GM12865 (cell line): Measurements from ENCODE around the gene TGM3.

Experiments
- DNase-seq: peaks from one replicate; pipeline ENCODE4 v3.0.0; 2010; ENCODE audit warnings: low read depth
- H3K4me3 ChIP-seq: 2 replicates; pipeline ENCODE4 v1.5.1; 2011; ENCODE audit warnings: mild to moderate bottlenecking, low read depth, low read length, control low read depth
- TF ChIP-seq, protein P1 (sequence below): IDR thresholded peaks from 2 replicates; pipeline ENCODE4 v1.5.1; 2011; ENCODE audit warnings: low read length, control low read depth, low read depth, inconsistent platforms; ENCODE audit not compliant: insufficient read depth; ENCODE audit errors: missing control alignments

The TGM3 gene

DNA sequence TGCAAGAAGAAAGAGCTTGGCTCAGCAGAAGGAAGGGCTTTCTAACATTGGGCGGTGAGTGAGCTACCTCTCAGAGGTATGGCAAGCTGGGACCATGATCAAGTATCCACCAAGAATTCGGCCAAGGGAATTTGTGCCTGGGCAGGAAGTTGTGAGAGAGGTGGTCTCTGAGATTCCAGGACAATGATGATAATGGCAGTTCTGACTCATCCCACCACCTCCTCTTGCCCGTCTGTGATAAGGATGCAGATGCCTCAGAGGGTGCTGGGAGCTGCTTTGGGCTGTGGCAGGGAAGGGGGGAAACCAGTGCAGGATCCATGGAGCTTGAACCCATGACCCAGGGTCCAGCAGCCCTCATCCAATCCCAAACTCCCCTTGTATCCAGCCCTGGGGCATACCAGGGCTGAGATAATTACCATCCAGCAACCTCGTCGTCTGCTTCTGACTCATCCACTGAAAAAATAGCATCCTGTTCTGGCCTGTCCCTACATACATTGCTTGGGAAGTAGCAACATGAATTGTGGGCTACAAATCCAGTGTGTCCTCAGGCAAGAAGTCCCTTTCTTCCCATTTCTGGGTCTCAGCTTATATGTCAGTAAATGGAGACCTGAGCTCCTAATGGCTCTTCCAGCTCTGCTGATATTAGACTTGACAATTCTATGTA, 90.8 kb downstream of the TGM3 start:
- DNase-seq = no peak
- H3K4me3 ChIP-seq = no peak overlapping the region
- TF ChIP-seq, protein P1, sequence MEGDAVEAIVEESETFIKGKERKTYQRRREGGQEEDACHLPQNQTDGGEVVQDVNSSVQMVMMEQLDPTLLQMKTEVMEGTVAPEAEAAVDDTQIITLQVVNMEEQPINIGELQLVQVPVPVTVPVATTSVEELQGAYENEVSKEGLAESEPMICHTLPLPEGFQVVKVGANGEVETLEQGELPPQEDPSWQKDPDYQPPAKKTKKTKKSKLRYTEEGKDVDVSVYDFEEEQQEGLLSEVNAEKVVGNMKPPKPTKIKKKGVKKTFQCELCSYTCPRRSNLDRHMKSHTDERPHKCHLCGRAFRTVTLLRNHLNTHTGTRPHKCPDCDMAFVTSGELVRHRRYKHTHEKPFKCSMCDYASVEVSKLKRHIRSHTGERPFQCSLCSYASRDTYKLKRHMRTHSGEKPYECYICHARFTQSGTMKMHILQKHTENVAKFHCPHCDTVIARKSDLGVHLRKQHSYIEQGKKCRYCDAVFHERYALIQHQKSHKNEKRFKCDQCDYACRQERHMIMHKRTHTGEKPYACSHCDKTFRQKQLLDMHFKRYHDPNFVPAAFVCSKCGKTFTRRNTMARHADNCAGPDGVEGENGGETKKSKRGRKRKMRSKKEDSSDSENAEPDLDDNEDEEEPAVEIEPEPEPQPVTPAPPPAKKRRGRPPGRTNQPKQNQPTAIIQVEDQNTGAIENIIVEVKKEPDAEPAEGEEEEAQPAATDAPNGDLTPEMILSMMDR = no peak

- TF ChIP-seq, protein P1 = peak; percentile 57
- peak; percentile 76 for DNase-seq
- no peak overlapping the region for H3K4me3 ChIP-seq
Observed at GRCh38 chr20:2387180-2387577, 91.4 kb downstream of the TGM3 start.

- TF ChIP-seq, protein P1 = no peak
- no peak overlapping the region for H3K4me3 ChIP-seq
- DNase-seq = no peak
Observed at GRCh38 chr20:2387580-2387979, 91.8 kb downstream of the TGM3 start.
